ENCODE results near the gene AAMDC. TPM values are rescaled to one million over a fixed set of nuclear protein-coding genes. Genes with fewer than 3 reads are reported as not detected.
"Not testable (repeated sequence)": the region's sequence is repeated elsewhere in the genome, so short reads cannot be mapped to it uniquely, and the experiment has no call there.

Gene AAMDC
- total RNA-seq, 6 experiments from 2014 or later = 33.3 to 48.5 (median 39.5) TPM

DNA sequence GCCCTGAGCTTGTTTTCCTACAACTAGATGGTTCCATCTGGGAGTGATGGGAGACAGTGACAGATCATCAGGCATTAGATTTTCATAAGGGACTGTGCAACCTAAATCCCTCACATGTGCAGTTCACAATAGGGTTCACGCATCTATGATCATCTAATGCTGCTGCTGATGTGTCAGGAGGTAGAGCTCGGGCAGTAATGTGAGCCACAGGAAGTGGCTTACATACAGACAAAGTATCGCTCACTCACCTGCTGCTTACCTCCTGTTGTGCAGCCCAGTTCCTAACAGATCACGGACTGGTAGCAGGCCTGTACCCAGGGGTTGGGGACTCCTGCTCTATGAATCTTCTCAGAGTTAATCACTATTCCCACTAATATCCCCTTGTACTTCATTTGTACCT lies 12.4 kb downstream of the AAMDC start:
- Mint-ChIP-seq H3K36me3 (ENCODE audit: low read depth) (peaks cover 8% of the 10 kb centered on the region), H3K27ac (no peak overlapping the region)
- DNase-seq = no peak

DNA sequence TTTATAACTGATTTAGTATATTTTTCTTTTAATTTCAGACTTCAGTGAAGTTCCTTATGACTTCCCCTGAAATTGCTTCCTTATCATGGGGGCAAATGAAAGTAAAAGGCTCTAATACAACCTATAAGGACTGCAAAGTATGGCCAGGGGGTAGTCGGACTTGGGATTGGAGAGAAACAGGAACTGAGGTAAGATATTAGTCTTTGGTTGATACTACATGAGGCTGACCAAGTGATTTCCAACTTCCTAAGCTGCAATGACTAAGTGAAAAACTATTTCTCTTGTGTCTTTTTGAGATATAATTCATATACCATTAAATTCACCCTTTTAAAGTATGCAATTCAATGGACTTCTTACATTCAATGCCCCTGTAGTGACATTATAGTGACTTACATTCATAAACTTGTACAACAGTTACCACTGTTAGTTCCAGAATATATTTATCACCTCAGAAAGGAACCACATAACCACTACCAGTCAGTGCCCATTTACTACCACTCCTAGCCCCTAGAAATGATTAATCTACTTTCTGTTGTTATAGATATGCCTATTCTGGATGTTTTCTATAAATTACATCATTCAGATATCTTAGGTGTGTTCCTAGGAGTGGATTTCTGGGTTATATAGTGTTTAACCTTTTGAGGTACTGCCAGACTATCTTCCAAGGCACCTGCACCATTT lies 21.6 kb downstream of the AAMDC start:
- H3K27me3 Mint-ChIP-seq (ENCODE audit: insufficient read depth) = no peaks in the 10 kb centered on the region
- TF ChIP-seq, protein P1, sequence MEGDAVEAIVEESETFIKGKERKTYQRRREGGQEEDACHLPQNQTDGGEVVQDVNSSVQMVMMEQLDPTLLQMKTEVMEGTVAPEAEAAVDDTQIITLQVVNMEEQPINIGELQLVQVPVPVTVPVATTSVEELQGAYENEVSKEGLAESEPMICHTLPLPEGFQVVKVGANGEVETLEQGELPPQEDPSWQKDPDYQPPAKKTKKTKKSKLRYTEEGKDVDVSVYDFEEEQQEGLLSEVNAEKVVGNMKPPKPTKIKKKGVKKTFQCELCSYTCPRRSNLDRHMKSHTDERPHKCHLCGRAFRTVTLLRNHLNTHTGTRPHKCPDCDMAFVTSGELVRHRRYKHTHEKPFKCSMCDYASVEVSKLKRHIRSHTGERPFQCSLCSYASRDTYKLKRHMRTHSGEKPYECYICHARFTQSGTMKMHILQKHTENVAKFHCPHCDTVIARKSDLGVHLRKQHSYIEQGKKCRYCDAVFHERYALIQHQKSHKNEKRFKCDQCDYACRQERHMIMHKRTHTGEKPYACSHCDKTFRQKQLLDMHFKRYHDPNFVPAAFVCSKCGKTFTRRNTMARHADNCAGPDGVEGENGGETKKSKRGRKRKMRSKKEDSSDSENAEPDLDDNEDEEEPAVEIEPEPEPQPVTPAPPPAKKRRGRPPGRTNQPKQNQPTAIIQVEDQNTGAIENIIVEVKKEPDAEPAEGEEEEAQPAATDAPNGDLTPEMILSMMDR (IDR thresholded peaks at IDR 0.05) = no peak
- peaks cover 52% of the 10 kb centered on the region for H3K36me3 Mint-ChIP-seq (ENCODE audit: low read depth)
- H3K9me3 Mint-ChIP-seq = no peaks in the 10 kb centered on the region
- H3K27ac Mint-ChIP-seq = 0 out of 2 replicates have a peak overlapping the region, but pooled peaks have one; percentile 6
- no peak overlapping the region for H3K4me3 Mint-ChIP-seq
- peaks cover 16% of the 10 kb centered on the region for H3K4me1 Mint-ChIP-seq (ENCODE audit: low read depth)
- DNase-seq = no peak

More for the DNA sequence above, 12.4 kb downstream of the AAMDC start:
- Mint-ChIP-seq H3K4me3 (no peak overlapping the region), H3K4me1 (ENCODE audit: low read depth) (no peaks in the 10 kb centered on the region), H3K27me3 (ENCODE audit: insufficient read depth) (no peaks in the 10 kb centered on the region), H3K9me3 (no peaks in the 10 kb centered on the region)
- TF ChIP-seq, protein P1 (IDR thresholded peaks at IDR 0.05) = no peak

DNA sequence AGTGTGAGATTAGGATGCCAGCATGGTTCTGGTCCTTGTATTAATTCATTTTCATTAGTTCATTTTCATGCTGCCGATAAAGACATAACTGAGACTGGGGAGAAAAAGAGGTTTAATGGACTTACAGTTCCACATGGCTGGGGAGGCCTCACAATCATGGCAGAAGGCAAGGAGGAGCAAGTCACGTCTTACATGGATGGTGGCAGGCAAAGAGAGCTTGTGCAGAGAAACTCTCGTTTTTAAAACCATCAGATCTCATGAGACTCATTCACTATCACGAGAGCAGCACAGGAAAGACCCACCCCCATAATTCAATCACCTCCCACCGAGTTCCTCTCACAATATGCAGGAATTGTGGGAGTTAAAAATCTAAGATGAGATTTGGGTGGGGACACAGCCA lies 22.8 kb downstream of the AAMDC start:
- peaks cover 16% of the 10 kb centered on the region for H3K4me1 Mint-ChIP-seq (ENCODE audit: low read depth)
- H3K4me3 Mint-ChIP-seq; H3K9me3 Mint-ChIP-seq; H3K27ac Mint-ChIP-seq; DNase-seq; H3K27me3 Mint-ChIP-seq (ENCODE audit: insufficient read depth): not testable (repeated sequence)
- peaks cover 52% of the 10 kb centered on the region for H3K36me3 Mint-ChIP-seq (ENCODE audit: low read depth)

DNA sequence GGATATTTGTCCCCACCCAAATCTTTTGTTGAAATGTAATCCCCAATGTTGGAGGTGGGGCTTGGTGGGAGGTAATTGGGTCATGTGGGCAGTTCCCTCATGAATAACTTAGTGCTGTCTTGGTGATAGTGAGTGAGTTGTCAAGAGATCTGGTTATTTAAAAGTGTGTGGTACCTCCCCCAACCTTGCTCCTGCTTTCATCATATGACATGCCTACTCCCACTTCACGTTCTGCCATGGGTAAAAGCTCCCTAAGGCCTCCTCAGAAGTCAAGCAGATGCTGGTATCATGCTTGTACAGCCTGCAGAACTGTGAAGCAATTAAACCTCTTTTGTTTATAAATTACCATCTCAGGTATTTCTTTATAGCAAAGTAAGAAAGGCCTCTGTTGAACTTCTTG lies 30.6 kb downstream of the AAMDC start:
- no peak for DNase-seq
- Mint-ChIP-seq H3K36me3 (ENCODE audit: low read depth) (peaks cover 56% of the 10 kb centered on the region), H3K4me3 (no peak overlapping the region), H3K27ac (no peak overlapping the region), H3K4me1 (ENCODE audit: low read depth) (peaks cover 6% of the 10 kb centered on the region), H3K9me3 (peaks cover 28% of the 10 kb centered on the region), H3K27me3 (ENCODE audit: insufficient read depth) (peaks cover 2% of the 10 kb centered on the region; the same call in 1 of the 2 replicates)
- TF ChIP-seq, protein P1 (IDR thresholded peaks at IDR 0.05) = no peak

DNA sequence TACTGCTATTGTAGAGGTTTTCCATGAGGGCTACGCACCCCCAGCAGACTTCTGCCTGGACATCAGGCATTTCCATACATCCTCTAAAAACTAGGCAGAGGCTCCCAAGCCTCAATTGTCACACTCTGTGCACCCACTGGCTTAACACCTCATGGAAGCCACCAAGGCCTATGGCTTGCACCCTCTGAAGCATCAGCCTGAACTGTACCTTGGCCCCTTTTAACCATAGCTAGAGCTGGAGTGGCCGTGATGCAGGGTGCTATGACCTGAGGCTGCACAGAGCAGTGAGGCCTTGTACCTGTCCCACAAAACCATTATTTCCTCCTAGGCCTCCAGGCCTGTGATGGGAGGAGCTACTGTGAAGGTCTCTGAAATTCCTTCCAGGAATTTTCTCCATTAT lies 33.9 kb downstream of the AAMDC start:
- Mint-ChIP-seq H3K27me3 (ENCODE audit: insufficient read depth) (peaks cover 6% of the 10 kb centered on the region), H3K4me1 (ENCODE audit: low read depth) (peaks cover 6% of the 10 kb centered on the region), H3K4me3 (no peak overlapping the region), H3K27ac (no peak overlapping the region), H3K36me3 (ENCODE audit: low read depth) (peaks cover 56% of the 10 kb centered on the region), H3K9me3 (peaks cover 29% of the 10 kb centered on the region)
- no peak for DNase-seq
- TF ChIP-seq, protein P1 (IDR thresholded peaks at IDR 0.05) = no peak

DNA sequence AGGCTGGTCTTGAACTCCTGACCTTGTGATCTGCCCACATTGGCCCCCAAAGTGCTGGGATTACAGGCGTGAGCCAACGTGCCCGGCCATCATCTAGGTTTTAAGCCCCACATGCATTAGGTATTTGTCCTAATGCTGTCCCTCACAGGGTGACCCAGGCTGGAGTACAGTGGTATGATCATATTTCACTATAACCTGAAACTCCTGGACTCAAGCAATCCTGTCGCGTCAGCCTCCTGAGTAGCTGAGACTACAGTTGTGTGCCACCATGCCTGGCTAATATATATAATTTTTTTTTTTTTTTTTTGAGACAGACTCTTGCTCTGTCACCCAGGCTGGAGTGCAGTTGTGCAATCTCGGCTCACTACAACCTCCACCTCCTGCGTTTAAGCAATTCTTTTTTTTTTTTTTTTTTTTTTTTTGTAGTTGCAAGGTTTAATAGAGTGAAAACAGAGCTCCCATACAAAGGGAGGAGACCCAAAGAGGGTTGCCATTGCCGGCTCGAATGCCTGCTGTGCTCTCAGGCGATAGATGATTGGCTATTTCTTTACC lies 37.0 kb downstream of the AAMDC start:
- not testable (repeated sequence) for H3K4me1 Mint-ChIP-seq (ENCODE audit: low read depth); DNase-seq; H3K27ac Mint-ChIP-seq; H3K4me3 Mint-ChIP-seq; H3K27me3 Mint-ChIP-seq (ENCODE audit: insufficient read depth)
- Mint-ChIP-seq H3K36me3 (ENCODE audit: low read depth) (peaks cover 44% of the 10 kb centered on the region), H3K9me3 (peaks cover 29% of the 10 kb centered on the region)

DNA sequence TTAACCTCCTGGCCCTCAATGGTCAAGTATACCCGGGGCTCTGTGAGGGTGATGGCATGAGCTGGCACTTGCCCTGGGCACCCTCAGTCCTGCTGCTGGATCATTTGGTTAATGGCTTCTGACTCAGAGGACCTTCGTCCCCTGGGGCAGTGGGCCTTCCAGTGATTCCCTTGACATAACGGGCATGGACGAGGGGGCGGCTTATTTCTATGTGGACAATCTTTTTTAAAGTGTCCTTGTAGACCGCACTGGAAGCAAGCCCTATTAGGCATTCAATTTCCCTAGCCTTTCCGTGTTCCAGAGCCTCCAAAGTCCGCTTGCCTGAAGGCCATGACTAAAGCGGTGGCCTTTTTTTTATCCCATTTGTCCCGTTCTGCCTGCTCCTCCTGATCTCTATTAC lies 40.5 kb downstream of the AAMDC start:
- H3K9me3 Mint-ChIP-seq; H3K4me3 Mint-ChIP-seq; DNase-seq; H3K27ac Mint-ChIP-seq; H3K27me3 Mint-ChIP-seq (ENCODE audit: insufficient read depth): not testable (repeated sequence)
- peaks cover 16% of the 10 kb centered on the region for H3K4me1 Mint-ChIP-seq (ENCODE audit: low read depth)
- H3K36me3 Mint-ChIP-seq (ENCODE audit: low read depth) = peaks cover 14% of the 10 kb centered on the region
